RWPE2 (cell line): ENCODE results near the gene HSPA8.

Experiments used
- ATAC-seq: fragments of 200-7000 bp; cut with Tn5 transposase; 3 replicates; pipeline ENCODE4 v1.9.1; 2021; ENCODE audit warnings: low read depth
- DNase-seq: peaks from one replicate; pipeline ENCODE4 v3.0.0-alpha.2; 2020; ENCODE audit warnings: low spot score
- H3K27ac ChIP-seq: fragments of 450-650 bp; 2 replicates; pipeline ENCODE4 v1.5.1; 2017; ENCODE audit warnings: mild to moderate bottlenecking; ENCODE audit not compliant: poor library complexity, severe bottlenecking
- H3K27me3 ChIP-seq: fragments of 250-450 bp; sonication (Bioruptor Pico); 2 replicates; pipeline ENCODE4 v1.5.1; 2021; ENCODE audit warnings: mild to moderate bottlenecking, moderate library complexity; ENCODE audit not compliant: insufficient read depth, poor library complexity, severe bottlenecking
- H3K36me3 ChIP-seq: fragments of 250-450 bp; sonication (Bioruptor Pico); 2 replicates; pipeline ENCODE4 v1.5.1; 2020; ENCODE audit warnings: low read depth, mild to moderate bottlenecking, moderate library complexity
- H3K4me1 ChIP-seq: fragments of 250-450 bp; sonication (Bioruptor Pico); 2 replicates; pipeline ENCODE4 v1.5.1; 2021; ENCODE audit warnings: mild to moderate bottlenecking, moderate library complexity; ENCODE audit not compliant: insufficient read depth, poor library complexity, severe bottlenecking
- H3K4me3 ChIP-seq: fragments of 250-450 bp; sonication (Bioruptor Pico); 2 replicates; pipeline ENCODE4 v1.5.1; 2021; ENCODE audit warnings: mild to moderate bottlenecking, moderate library complexity; ENCODE audit not compliant: severe bottlenecking
- H3K9me3 ChIP-seq: fragments of 250-450 bp; sonication (Bioruptor Pico); 2 replicates; pipeline ENCODE4 v1.5.1; 2021; ENCODE audit warnings: mild to moderate bottlenecking, moderate library complexity; ENCODE audit not compliant: severe bottlenecking
- TF ChIP-seq, protein P1 (sequence below): fragments of 450-650 bp; IDR thresholded peaks from one replicate; pipeline ENCODE4 v1.5.1; 2017; ENCODE audit warnings: mild to moderate bottlenecking, moderate library complexity; ENCODE audit not compliant: poor library complexity, severe bottlenecking

The HSPA8 gene

DNA sequence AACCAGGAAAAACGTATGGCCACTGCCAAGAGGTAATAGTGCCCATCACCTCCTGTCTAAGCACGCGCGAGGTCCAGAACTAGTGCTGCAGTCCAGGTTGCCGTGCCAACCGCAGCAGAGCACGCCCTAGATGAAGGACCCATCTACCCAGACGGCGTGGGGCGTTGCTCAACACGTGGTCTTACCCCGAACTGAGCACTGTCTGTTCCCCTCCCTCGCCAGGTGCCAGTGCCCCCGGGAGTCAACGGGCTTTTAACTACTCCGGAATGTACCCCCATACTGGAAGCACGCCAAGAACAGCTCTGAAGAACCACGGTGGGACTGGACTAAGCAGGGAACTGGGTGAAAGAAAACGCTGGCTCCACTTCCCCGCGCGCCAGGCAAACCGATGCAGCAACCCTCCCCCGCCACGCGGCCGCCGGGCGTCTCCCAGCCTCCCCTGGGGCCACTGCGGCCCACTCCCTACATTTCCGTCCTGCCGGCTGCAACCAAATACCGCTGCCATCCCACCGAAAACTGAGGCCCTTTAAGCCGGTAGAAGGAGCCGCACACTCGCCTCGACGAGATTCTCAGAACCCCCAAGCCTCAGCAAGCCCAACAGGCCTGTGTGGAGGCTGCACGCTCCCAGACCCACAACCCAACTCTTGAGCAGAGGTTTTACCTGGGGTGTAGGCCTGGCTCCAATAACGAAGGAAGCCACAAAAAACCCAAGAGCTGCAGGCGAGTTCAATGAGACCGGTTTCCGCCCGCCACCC is at the start of gene HSPA8:
TSS of gene HSPA8 (minus strand) at position 734 of the 755 bp plus-strand sequence. CDS start 812 bp downstream, outside the sequence.
- Histone ChIP-seq H3K4me1 (peaks cover 26% of the 10 kb centered on the region), H3K4me3 (peak within 1 kb of the TSS; percentile 96), H3K36me3 (peaks cover 69% of the 10 kb centered on the region), H3K9me3 (no peaks in the 10 kb centered on the region), H3K27ac (peak within 1 kb of the TSS; percentile 92), H3K27me3 (no peaks in the 10 kb centered on the region)
- TF ChIP-seq, protein P1, sequence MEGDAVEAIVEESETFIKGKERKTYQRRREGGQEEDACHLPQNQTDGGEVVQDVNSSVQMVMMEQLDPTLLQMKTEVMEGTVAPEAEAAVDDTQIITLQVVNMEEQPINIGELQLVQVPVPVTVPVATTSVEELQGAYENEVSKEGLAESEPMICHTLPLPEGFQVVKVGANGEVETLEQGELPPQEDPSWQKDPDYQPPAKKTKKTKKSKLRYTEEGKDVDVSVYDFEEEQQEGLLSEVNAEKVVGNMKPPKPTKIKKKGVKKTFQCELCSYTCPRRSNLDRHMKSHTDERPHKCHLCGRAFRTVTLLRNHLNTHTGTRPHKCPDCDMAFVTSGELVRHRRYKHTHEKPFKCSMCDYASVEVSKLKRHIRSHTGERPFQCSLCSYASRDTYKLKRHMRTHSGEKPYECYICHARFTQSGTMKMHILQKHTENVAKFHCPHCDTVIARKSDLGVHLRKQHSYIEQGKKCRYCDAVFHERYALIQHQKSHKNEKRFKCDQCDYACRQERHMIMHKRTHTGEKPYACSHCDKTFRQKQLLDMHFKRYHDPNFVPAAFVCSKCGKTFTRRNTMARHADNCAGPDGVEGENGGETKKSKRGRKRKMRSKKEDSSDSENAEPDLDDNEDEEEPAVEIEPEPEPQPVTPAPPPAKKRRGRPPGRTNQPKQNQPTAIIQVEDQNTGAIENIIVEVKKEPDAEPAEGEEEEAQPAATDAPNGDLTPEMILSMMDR, result no peak
- DNase-seq (peak; percentile 68), ATAC-seq (no peak)

DNA sequence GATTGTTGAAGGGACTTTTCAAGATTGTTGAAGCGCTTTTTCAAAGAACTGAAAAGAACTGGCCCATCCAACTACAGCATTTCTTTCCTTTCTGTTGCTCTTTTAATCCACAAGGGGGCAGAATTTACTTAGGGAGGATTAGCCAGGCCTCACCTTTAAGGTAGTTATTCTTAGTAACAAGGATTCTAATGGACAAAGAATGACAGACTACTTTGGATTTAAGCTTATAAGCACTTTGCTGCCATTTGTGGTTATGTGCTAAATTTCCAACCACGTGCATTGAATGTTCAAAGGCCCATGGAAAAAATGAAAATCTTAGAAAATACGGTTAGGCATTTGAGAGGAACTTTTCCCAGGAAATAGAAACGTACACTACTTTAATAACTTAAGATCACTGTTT is 49.5 kb upstream of the HSPA8 start:
- peaks cover 11% of the 10 kb centered on the region for H3K4me1 ChIP-seq
- H3K36me3 ChIP-seq, result peaks cover 9% of the 10 kb centered on the region; the same call in 1 of the 2 replicates
- ATAC-seq, result peak; percentile 75
- H3K27me3 ChIP-seq, result no peaks in the 10 kb centered on the region
- peak overlapping the region; percentile 82 for H3K27ac ChIP-seq
- peaks cover 6% of the 10 kb centered on the region for H3K9me3 ChIP-seq
- TF ChIP-seq, protein P1, result peak; percentile 95
- DNase-seq, result no peak
- no peak overlapping the region for H3K4me3 ChIP-seq

DNA sequence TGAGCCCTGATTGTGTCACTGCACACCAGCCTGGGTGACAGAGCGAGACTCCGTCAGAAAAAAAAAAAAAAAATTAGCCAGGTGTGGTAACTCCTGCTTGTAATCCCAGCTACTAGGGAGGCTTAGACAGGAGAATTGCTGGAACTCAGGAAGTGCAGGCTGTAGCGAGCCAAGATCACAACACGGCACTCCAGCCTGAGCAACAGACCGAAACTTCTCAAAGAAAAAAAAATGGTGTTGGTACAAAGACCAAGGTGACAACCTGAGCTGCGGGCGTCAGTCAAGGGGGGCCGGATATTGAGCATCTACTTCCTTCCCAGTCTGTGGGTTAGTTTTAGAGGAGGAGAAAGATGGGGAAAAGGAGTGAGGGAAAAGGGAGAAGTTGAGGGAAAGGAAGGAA is 48.5 kb upstream of the HSPA8 start:
- TF ChIP-seq, protein P1, result no peak

DNA sequence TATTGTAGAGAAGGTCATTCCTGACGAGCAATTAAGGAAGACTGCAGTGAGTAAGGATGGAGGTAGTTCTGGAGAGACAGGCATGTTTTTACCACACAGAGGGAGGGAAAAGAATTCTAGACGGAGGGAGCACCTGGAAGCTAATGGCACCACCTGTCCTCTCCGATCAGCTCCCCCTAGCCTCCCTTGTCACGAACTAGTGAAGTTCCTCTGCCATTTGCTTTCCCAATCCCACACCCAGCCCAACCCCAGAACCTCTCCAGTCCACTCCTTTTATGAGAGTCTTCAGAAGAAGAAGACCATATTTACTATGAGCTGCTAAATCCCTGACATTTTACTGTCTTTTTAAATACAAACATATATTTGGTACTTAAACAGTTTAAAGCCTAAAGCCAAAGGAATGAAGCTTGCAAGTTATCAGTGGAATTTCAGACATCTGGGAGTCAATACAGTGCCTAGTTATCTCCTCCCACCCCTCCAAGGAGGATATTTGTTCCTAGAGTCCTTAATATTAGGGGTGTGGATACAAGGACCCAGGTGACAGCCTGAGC is 46.1 kb upstream of the HSPA8 start:
- peaks cover 11% of the 10 kb centered on the region for H3K4me1 ChIP-seq
- no peak for ATAC-seq
- no peaks in the 10 kb centered on the region for H3K27me3 ChIP-seq
- DNase-seq, result no peak
- H3K27ac ChIP-seq, result no peak overlapping the region
- 0 out of 2 replicates have a peak, but pooled peaks cover 2% of the 10 kb centered on the region for H3K36me3 ChIP-seq
- no peak overlapping the region for H3K4me3 ChIP-seq
- TF ChIP-seq, protein P1, result no peak
- H3K9me3 ChIP-seq, result peaks cover 2% of the 10 kb centered on the region

More for the DNA sequence above, 48.5 kb upstream of the HSPA8 start:
- Histone ChIP-seq H3K27me3 (no peaks in the 10 kb centered on the region), H3K4me1 (peaks cover 11% of the 10 kb centered on the region), H3K36me3 (0 out of 2 replicates have a peak, but pooled peaks cover 3% of the 10 kb centered on the region), H3K4me3 (no peak overlapping the region), H3K27ac (no peak overlapping the region), H3K9me3 (peaks cover 2% of the 10 kb centered on the region)
- DNase-seq (no peak), ATAC-seq (no peak)

DNA sequence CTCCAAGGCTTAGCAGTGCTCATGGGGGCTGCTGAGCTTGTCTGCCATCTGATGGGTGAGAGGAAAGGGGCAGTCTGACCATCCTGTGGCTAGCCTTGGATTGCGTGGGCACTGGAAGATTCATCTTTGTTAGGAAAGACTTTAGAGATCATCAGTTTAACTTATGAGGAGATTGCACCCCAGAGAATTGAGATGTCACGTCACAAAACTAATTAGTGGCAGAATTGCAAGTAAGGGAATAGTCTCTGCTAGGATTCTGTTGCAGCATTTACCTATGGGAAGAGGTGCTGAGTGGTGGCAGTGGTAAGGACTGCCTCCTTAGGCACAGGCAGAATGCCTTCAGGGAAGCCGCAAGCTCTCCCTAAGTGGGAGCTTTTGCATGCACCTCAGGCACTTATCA is 42.8 kb upstream of the HSPA8 start:
- Histone ChIP-seq H3K27me3 (no peaks in the 10 kb centered on the region), H3K27ac (no peak overlapping the region), H3K36me3 (no peaks in the 10 kb centered on the region), H3K4me1 (no peaks in the 10 kb centered on the region), H3K9me3 (no peaks in the 10 kb centered on the region), H3K4me3 (no peak overlapping the region)
- no peak for DNase-seq
- TF ChIP-seq, protein P1, result no peak
- no peak for ATAC-seq
